Measurements from ENCODE around the gene UBE2J2.
A peak's percentile ranks its signal among the peaks of the same experiment; 100 is the strongest.

DNA sequence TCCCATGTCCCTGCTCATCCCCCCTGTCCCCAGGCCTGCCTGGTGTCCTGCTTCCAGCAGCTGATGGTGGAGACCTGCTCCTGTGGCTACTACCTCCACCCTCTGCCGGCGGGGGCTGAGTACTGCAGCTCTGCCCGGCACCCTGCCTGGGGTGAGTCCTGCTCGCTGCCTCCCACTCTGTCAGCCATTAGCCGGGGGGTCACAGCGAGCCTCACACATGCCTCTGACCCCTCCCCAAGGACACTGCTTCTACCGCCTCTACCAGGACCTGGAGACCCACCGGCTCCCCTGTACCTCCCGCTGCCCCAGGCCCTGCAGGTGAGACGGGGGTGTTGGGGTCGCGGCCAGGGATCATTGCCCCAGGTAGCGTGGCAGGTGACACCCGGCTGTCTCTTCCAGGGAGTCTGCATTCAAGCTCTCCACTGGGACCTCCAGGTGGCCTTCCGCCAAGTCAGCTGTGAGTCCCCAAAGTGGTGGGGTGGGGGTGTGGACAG, 16.6 kb upstream of the UBE2J2 start:
- peak; percentile 69 for TF ChIP-seq CTCF (conservative IDR thresholded peaks at IDR 0.05; ENCODE audit: low read depth, low read length)
- TF ChIP-seq EZH2phosphoT487 (IDR thresholded peaks at IDR 0.05; ENCODE audit: borderline replicate concordance, low read length), result no peak
- no peak for TF ChIP-seq EZH2 (IDR thresholded peaks at IDR 0.05; ENCODE audit: low read length, unreplicated experiment)

All from PC-3 (cell line).